NT2/D1 (cell line): Measurements from ENCODE around the gene TOM1L2.

Experiments
- DNase-seq: peaks from one replicate; pipeline ENCODE4 v3.0.0-alpha.2; 2011; ENCODE audit warnings: low read depth, low spot score
- H3K27me3 ChIP-seq: 2 replicates; pipeline ENCODE4 v1.6.0; 2011; ENCODE audit warnings: mild to moderate bottlenecking; ENCODE audit not compliant: insufficient read length, insufficient read depth
- H3K36me3 ChIP-seq: 2 replicates; pipeline ENCODE4 v1.6.1; 2011; ENCODE audit warnings: mild to moderate bottlenecking, low read length, mixed read lengths; ENCODE audit not compliant: insufficient read depth, insufficient read length
- H3K4me1 ChIP-seq: 2 replicates; pipeline ENCODE4 v1.5.1; 2011; ENCODE audit not compliant: insufficient read depth, insufficient read length
- H3K4me3 ChIP-seq: 2 replicates; pipeline ENCODE4 v1.5.1; 2011; ENCODE audit warnings: low read depth; ENCODE audit not compliant: insufficient read length
- H3K9ac ChIP-seq: 2 replicates; pipeline ENCODE4 v1.6.0; 2011; ENCODE audit warnings: low read depth; ENCODE audit not compliant: insufficient read length
- H3K9me3 ChIP-seq: 2 replicates; pipeline ENCODE4 v1.5.1; 2011; ENCODE audit warnings: mild to moderate bottlenecking, low read length; ENCODE audit not compliant: insufficient read depth
- SUZ12 ChIP-seq: IDR thresholded peaks from 2 replicates; pipeline ENCODE4 v1.6.1; 2011; ENCODE audit not compliant: insufficient read length, insufficient read depth; ENCODE audit errors: extremely low read depth
- YY1 ChIP-seq: IDR thresholded peaks from 2 replicates; pipeline ENCODE4 v1.6.1; 2011; ENCODE audit not compliant: insufficient read length, insufficient read depth
- ZNF274 ChIP-seq: IDR thresholded peaks from 2 replicates; pipeline ENCODE4 v1.6.1; 2011; ENCODE audit warnings: mild to moderate bottlenecking, low read depth, low read length

TOM1L2 gene

GRCh38 chr17:17849147-17849820, 122.9 kb downstream of the TOM1L2 start:
- H3K9me3 ChIP-seq: no peaks in the 10 kb centered on the region
- H3K4me1 ChIP-seq: peaks cover 22% of the 10 kb centered on the region
- no peak for DNase-seq
- TF ChIP-seq ZNF274 (no peak), SUZ12 (no peak), YY1 (no peak)
- no peaks in the 10 kb centered on the region for H3K27me3 ChIP-seq
- H3K9ac ChIP-seq: peak overlapping the region; percentile 56
- no peaks in the 10 kb centered on the region for H3K36me3 ChIP-seq
- no peak overlapping the region for H3K4me3 ChIP-seq

- no peak overlapping the region for H3K4me3 ChIP-seq
- peaks cover 22% of the 10 kb centered on the region for H3K4me1 ChIP-seq
- no peak for DNase-seq
- no peaks in the 10 kb centered on the region for H3K36me3 ChIP-seq
- no peaks in the 10 kb centered on the region for H3K9me3 ChIP-seq
- H3K27me3 ChIP-seq: no peaks in the 10 kb centered on the region
- peak overlapping the region; percentile 21 for H3K9ac ChIP-seq
- TF ChIP-seq SUZ12: no peak
- no peak for TF ChIP-seq ZNF274
- TF ChIP-seq YY1: no peak
Observed at GRCh38 chr17:17848311-17849082, 123.7 kb downstream of the TOM1L2 start.

- H3K4me3 ChIP-seq: no peak overlapping the region
- DNase-seq: no peak
- H3K9ac ChIP-seq: no peak overlapping the region
- TF ChIP-seq SUZ12 (no peak), YY1 (no peak)
- H3K36me3 ChIP-seq: no peaks in the 10 kb centered on the region
- H3K9me3 ChIP-seq: no peaks in the 10 kb centered on the region
- no peaks in the 10 kb centered on the region for H3K27me3 ChIP-seq
- H3K4me1 ChIP-seq: peaks cover 19% of the 10 kb centered on the region
Observed at GRCh38 chr17:17847726-17848125, 124.5 kb downstream of the TOM1L2 start.

GRCh38 chr17:17847118-17847689, 125.0 kb downstream of the TOM1L2 start:
- Histone ChIP-seq H3K9ac (no peak overlapping the region), H3K4me3 (no peak overlapping the region), H3K9me3 (no peaks in the 10 kb centered on the region), H3K36me3 (no peaks in the 10 kb centered on the region), H3K27me3 (no peaks in the 10 kb centered on the region), H3K4me1 (peaks cover 18% of the 10 kb centered on the region)
- TF ChIP-seq YY1: no peak
- TF ChIP-seq SUZ12: no peak
- TF ChIP-seq ZNF274: no peak
- DNase-seq: no peak

GRCh38 chr17:17846645-17847044, 125.6 kb downstream of the TOM1L2 start:
- H3K9me3 ChIP-seq: no peaks in the 10 kb centered on the region
- peaks cover 20% of the 10 kb centered on the region for H3K4me1 ChIP-seq
- no peaks in the 10 kb centered on the region for H3K27me3 ChIP-seq
- H3K36me3 ChIP-seq: no peaks in the 10 kb centered on the region
- no peak overlapping the region for H3K4me3 ChIP-seq
- TF ChIP-seq ZNF274: no peak
- no peak for TF ChIP-seq SUZ12
- no peak for TF ChIP-seq YY1
- no peak overlapping the region for H3K9ac ChIP-seq
- no peak for DNase-seq

- H3K4me3 ChIP-seq: no peak overlapping the region
- no peak for TF ChIP-seq ZNF274
- TF ChIP-seq YY1: no peak
- TF ChIP-seq SUZ12: no peak
- H3K27me3 ChIP-seq: no peaks in the 10 kb centered on the region
- no peaks in the 10 kb centered on the region for H3K9me3 ChIP-seq
- peaks cover 23% of the 10 kb centered on the region for H3K4me1 ChIP-seq
- H3K36me3 ChIP-seq: no peaks in the 10 kb centered on the region
- no peak for DNase-seq
- no peak overlapping the region for H3K9ac ChIP-seq
Observed at GRCh38 chr17:17846003-17846402, 126.2 kb downstream of the TOM1L2 start.

- H3K36me3 ChIP-seq: no peaks in the 10 kb centered on the region
- TF ChIP-seq ZNF274 (no peak), SUZ12 (no peak), YY1 (no peak)
- no peak overlapping the region for H3K4me3 ChIP-seq
- no peak overlapping the region for H3K9ac ChIP-seq
- H3K4me1 ChIP-seq: peaks cover 21% of the 10 kb centered on the region
- no peaks in the 10 kb centered on the region for H3K27me3 ChIP-seq
- no peaks in the 10 kb centered on the region for H3K9me3 ChIP-seq
- DNase-seq: no peak
Observed at GRCh38 chr17:17845046-17845775, 127.0 kb downstream of the TOM1L2 start.
